ENCODE results near the gene SLPI.

SLPI gene

DNA sequence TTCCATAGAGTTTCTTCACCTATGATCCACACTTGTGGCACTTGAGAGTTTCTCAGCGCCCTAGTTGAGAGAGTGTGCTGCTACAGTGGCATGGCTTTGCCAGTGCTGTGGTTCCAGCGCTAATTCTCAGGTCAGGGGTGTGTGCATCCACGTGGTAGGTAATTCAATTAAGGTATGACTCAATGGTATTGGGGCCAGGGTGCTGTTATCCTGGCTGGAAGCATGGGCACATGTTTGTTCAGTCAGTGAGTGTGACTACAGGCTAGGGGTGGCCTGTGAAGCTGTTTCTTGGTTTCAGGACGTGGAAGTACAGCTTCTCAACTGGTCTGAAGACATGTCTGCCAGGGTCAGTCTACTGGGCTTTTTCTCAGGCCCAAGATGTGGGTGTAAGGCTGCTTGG, 36.2 kb downstream of the SLPI start:
- H3K27me3 ChIP-seq (ENCODE audit: control insufficient read depth, low read length), result peaks cover 7% of the 10 kb centered on the region; the same call in 1 of the 2 replicates
- no peak overlapping the region for H3K4me2 ChIP-seq (ENCODE audit: low read length)
- no peaks in the 10 kb centered on the region for H3K36me3 ChIP-seq (ENCODE audit: control insufficient read depth, low read length)
- H3K4me3 ChIP-seq (ENCODE audit: low read length), result no peak overlapping the region
- H4K20me1 ChIP-seq (ENCODE audit: control insufficient read depth, insufficient read depth, low read depth, low read length), result no peaks in the 10 kb centered on the region
- no peaks in the 10 kb centered on the region for H3K4me1 ChIP-seq (ENCODE audit: control insufficient read depth, low read length)
- no peaks in the 10 kb centered on the region for H3K79me2 ChIP-seq (ENCODE audit: control insufficient read depth, low read length)
- no peak overlapping the region for H3K27ac ChIP-seq (ENCODE audit: low read depth, low read length)
- no peaks in the 10 kb centered on the region for H3K9me2 ChIP-seq (replicated peaks; ENCODE audit: control insufficient read depth, low read length)
- no peaks in the 10 kb centered on the region for H3F3A ChIP-seq (ENCODE audit: control insufficient read depth, insufficient read depth)
- TF ChIP-seq CTCF (IDR thresholded peaks at IDR 0.05; ENCODE audit: low read depth, low read length, poor library complexity, severe bottlenecking), result no peak
- TF ChIP-seq EZH2phosphoT487 (IDR thresholded peaks at IDR 0.05; ENCODE audit: borderline replicate concordance, low read length), result no peak
- H3K9me3 ChIP-seq (ENCODE audit: control insufficient read depth, insufficient read depth, low read length), result no peaks in the 10 kb centered on the region

DNA sequence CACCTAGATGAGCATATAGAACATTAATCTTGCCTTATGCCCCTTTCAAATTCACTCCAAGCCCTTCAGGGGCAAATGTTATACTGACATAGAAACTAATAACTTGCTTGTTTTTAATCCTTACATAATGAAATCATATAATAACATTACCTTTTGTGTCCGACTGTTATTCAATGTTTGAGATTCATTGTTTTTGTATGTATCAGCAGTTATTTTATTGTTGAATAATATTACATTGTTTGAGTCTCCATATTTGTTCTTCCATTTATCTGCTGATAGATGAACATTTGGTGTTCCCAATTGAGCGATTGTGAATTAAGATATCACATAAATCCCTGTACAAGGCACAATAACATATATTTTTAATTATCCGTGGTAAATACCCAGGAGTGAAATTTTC, 41.5 kb downstream of the SLPI start:
- TF ChIP-seq CTCF (IDR thresholded peaks at IDR 0.05; ENCODE audit: low read depth, low read length, poor library complexity, severe bottlenecking), result no peak
- TF ChIP-seq EZH2phosphoT487 (IDR thresholded peaks at IDR 0.05; ENCODE audit: borderline replicate concordance, low read length), result no peak
- Histone ChIP-seq H3F3A (ENCODE audit: control insufficient read depth, insufficient read depth) (no peaks in the 10 kb centered on the region), H3K27ac (ENCODE audit: low read depth, low read length) (no peak overlapping the region), H3K36me3 (ENCODE audit: control insufficient read depth, low read length) (no peaks in the 10 kb centered on the region), H3K9me2 (replicated peaks; ENCODE audit: control insufficient read depth, low read length) (no peaks in the 10 kb centered on the region), H3K79me2 (ENCODE audit: control insufficient read depth, low read length) (no peaks in the 10 kb centered on the region), H3K4me1 (ENCODE audit: control insufficient read depth, low read length) (no peaks in the 10 kb centered on the region), H3K4me2 (ENCODE audit: low read length) (no peak overlapping the region), H3K4me3 (ENCODE audit: low read length) (no peak overlapping the region), H3K27me3 (ENCODE audit: control insufficient read depth, low read length) (peaks cover 5% of the 10 kb centered on the region; the same call in 1 of the 2 replicates), H4K20me1 (ENCODE audit: control insufficient read depth, insufficient read depth, low read depth, low read length) (no peaks in the 10 kb centered on the region), H3K9me3 (ENCODE audit: control insufficient read depth, insufficient read depth, low read length) (no peaks in the 10 kb centered on the region)

DNA sequence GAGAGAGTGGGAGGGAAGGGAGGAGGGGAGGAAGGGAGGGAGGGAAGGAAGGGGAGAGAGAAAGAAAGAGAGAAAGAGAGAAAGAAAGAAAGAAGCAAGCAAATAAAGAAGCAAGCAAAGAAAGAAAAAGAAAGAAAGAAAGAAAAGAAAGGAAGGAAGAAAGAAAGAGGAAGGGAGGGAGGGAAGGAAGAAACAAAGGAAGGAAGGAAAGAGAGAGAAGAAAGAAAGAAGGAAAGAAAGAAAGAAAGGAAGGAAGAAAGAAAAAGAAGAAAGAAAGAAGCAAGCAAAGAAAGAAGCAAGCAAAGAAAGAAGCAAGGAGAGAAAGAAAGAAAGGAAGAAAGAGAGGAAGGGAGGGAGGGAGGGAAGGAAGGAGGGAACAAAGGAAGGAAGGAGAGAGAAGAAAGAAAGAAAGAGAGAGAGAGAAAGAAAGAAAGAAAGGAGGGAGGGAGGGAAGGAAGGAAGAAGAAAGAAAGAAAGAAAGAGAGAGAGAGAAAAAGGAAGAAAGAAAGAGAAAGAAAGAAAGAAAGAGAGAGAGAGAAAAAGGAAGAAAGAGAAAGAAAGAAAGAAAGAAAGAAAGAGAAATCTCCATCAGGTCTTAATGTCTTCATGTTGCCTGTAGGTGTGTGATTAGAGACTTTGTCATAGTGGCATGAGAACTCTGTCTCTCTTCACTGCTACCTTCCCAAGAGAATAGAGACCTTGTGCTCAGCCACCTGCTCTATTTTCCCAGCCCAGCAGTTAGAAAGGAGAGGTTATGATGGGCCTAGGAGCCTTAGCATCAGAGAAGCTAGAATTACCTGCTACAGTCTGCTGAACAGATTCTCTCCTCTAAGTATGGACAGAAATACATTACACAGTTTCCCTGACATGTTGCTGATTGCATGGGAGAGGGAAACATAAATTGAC, 42.5 kb downstream of the SLPI start:
- H3K36me3 ChIP-seq (ENCODE audit: control insufficient read depth, low read length), result no peaks in the 10 kb centered on the region
- no peaks in the 10 kb centered on the region for H3K4me1 ChIP-seq (ENCODE audit: control insufficient read depth, low read length)
- H3K27me3 ChIP-seq (ENCODE audit: control insufficient read depth, low read length), result peaks cover 7% of the 10 kb centered on the region; the same call in 1 of the 2 replicates
- no peaks in the 10 kb centered on the region for H3K9me2 ChIP-seq (replicated peaks; ENCODE audit: control insufficient read depth, low read length)
- H3K79me2 ChIP-seq (ENCODE audit: control insufficient read depth, low read length), result no peaks in the 10 kb centered on the region
- no peak for TF ChIP-seq CTCF (IDR thresholded peaks at IDR 0.05; ENCODE audit: low read depth, low read length, poor library complexity, severe bottlenecking)
- no peak for TF ChIP-seq EZH2phosphoT487 (IDR thresholded peaks at IDR 0.05; ENCODE audit: borderline replicate concordance, low read length)
- H3K27ac ChIP-seq (ENCODE audit: low read depth, low read length), result no peak overlapping the region
- H3K4me3 ChIP-seq (ENCODE audit: low read length), result no peak overlapping the region
- no peaks in the 10 kb centered on the region for H4K20me1 ChIP-seq (ENCODE audit: control insufficient read depth, insufficient read depth, low read depth, low read length)
- no peaks in the 10 kb centered on the region for H3F3A ChIP-seq (ENCODE audit: control insufficient read depth, insufficient read depth)
- no peak overlapping the region for H3K4me2 ChIP-seq (ENCODE audit: low read length)
- H3K9me3 ChIP-seq (ENCODE audit: control insufficient read depth, insufficient read depth, low read length), result no peaks in the 10 kb centered on the region
